LNCAP (cell line): ENCODE results near the gene DDAH1.

Source experiments
- TF ChIP-seq, protein P1 (sequence below): fragments of 450-650 bp; IDR thresholded peaks from 2 replicates; pipeline ENCODE4 v1.5.1; 2017; ENCODE audit warnings: mild to moderate bottlenecking

The DDAH1 gene

GRCh38 chr1:85397490-85398032 lies 67.4 kb downstream of the DDAH1 start:
- TF ChIP-seq, protein P1, sequence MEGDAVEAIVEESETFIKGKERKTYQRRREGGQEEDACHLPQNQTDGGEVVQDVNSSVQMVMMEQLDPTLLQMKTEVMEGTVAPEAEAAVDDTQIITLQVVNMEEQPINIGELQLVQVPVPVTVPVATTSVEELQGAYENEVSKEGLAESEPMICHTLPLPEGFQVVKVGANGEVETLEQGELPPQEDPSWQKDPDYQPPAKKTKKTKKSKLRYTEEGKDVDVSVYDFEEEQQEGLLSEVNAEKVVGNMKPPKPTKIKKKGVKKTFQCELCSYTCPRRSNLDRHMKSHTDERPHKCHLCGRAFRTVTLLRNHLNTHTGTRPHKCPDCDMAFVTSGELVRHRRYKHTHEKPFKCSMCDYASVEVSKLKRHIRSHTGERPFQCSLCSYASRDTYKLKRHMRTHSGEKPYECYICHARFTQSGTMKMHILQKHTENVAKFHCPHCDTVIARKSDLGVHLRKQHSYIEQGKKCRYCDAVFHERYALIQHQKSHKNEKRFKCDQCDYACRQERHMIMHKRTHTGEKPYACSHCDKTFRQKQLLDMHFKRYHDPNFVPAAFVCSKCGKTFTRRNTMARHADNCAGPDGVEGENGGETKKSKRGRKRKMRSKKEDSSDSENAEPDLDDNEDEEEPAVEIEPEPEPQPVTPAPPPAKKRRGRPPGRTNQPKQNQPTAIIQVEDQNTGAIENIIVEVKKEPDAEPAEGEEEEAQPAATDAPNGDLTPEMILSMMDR = no peak

DNA sequence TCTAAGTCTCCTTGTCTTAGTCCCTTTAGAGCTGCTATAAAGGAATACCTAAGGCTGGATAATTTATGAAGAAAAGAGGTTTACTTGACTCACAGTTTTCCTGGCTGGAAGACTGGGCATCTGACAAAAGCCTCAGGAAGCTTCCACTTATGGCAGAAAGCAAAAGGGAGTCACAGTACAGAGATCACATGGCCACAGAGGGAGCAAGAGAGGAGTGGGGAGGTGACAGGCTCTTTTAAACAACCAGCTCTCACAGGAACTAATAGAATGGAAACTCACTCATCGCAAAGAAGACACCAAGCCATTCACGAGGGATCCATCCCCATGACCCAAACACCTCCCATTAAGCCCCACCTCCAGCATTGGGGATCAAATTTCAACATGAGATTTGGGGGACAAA lies 68.8 kb downstream of the DDAH1 start:
- TF ChIP-seq, protein P1 = no peak

- TF ChIP-seq, protein P1 = no peak
Measured at GRCh38 chr1:85394130-85394529, 70.8 kb downstream of the DDAH1 start.

GRCh38 chr1:85393490-85393889 lies 71.5 kb downstream of the DDAH1 start:
- TF ChIP-seq, protein P1 = no peak

DNA sequence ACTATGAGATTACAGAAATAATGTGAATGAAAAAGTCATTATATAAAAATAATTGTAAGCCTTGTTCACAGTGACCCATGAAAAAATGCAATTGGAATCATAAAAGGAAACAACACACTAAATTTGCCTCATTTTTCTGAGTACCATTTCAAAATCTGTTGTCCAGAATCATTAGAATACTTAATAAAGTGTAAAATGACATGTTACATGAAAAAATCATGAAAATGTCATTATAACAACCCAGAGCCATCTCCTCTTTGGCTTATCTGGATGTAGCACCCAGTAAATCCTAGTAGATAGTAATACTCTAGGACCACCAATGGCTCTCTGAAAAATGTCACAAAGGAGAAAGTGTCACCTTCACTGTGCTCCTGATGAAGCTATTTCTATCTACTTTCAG lies 76.5 kb downstream of the DDAH1 start:
- TF ChIP-seq, protein P1 = no peak

GRCh38 chr1:85387781-85388180 lies 77.2 kb downstream of the DDAH1 start:
- TF ChIP-seq, protein P1 = no peak

GRCh38 chr1:85386068-85386722 lies 78.8 kb downstream of the DDAH1 start:
- TF ChIP-seq, protein P1 = no peak
